ENCODE results near the gene HSPB7. TPM values are rescaled to one million over a fixed set of nuclear protein-coding genes. Genes with fewer than 3 reads are reported as not detected.
"Not testable (repeated sequence)": the region's sequence is repeated elsewhere in the genome, so short reads cannot be mapped to it uniquely, and the experiment has no call there.

HSPB7 gene
- total and polyA plus RNA-seq, 12 donors: 4,333 to 6,425 (median 4,947) TPM

DNA sequence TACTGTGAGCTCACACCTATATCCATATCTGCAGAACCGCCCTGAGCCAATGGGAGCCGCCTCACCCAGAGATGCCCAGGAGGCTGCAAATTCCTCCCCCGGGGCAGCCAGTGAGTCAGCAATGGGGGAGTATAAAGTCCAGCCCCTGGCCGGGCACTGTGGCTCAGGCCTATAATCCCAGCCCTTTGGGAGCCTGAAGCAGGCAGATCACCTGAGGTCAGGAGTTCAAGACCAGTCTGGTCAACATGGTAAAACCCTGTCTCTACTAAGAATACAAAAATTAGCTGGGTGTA lies 20.7 kb upstream of the HSPB7 start:
- 76 to 90% methylated on average over 4 of the region's 4 CpGs for WGBS, 2 donors
- Histone ChIP-seq H3K9me3 (no peaks in the 10 kb centered on the region), H3K4me3 (no peak overlapping the region), H3K4me1 (no peaks in the 10 kb centered on the region), H3K27ac (no peak overlapping the region), H3K27me3 (peaks cover 0 to 4% (median 0%) of the 10 kb centered on the region in 7 donors), H3K36me3 (no peaks in the 10 kb centered on the region)
- TF ChIP-seq, protein P1, sequence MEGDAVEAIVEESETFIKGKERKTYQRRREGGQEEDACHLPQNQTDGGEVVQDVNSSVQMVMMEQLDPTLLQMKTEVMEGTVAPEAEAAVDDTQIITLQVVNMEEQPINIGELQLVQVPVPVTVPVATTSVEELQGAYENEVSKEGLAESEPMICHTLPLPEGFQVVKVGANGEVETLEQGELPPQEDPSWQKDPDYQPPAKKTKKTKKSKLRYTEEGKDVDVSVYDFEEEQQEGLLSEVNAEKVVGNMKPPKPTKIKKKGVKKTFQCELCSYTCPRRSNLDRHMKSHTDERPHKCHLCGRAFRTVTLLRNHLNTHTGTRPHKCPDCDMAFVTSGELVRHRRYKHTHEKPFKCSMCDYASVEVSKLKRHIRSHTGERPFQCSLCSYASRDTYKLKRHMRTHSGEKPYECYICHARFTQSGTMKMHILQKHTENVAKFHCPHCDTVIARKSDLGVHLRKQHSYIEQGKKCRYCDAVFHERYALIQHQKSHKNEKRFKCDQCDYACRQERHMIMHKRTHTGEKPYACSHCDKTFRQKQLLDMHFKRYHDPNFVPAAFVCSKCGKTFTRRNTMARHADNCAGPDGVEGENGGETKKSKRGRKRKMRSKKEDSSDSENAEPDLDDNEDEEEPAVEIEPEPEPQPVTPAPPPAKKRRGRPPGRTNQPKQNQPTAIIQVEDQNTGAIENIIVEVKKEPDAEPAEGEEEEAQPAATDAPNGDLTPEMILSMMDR (IDR thresholded peaks at IDR 0.05): no peak
- intact Hi-C loops (cut with DNase I): no loop called here
- no peak for ATAC-seq
- no peak for DNase-seq

DNA sequence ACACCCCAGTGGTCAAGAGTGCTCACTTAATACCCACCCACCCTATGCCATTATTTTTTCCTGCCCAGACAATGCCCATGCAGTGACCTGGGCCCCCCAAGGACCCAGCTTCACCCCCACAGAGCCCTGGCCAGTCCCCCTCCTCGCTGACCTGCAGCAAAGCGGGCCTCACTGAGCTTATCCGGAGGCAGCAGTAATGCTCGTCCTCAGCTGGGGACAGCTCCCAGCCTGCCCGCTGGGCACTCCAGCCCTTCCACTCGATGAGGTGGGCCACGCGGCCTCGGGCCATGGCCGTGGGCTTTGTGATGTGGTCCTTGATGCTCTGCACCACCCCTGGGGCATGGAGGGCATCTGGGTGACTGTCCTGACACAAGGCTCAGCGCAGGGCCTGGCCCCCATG lies 18.6 kb upstream of the HSPB7 start:
- H3K9me3 ChIP-seq; DNase-seq; intact Hi-C loops (cut with DNase I); H3K36me3 ChIP-seq; H3K27me3 ChIP-seq; H3K27ac ChIP-seq; H3K4me3 ChIP-seq: not testable (repeated sequence)
- WGBS, 2 donors: 90 to 92% methylated on average over 10 of the region's 11 CpGs
- ATAC-seq: peak in 2 of 8 donors; percentile 2 to 4
- H3K4me1 ChIP-seq: peaks cover 0 to 11% (median 4%) of the 10 kb centered on the region in 9 donors

DNA sequence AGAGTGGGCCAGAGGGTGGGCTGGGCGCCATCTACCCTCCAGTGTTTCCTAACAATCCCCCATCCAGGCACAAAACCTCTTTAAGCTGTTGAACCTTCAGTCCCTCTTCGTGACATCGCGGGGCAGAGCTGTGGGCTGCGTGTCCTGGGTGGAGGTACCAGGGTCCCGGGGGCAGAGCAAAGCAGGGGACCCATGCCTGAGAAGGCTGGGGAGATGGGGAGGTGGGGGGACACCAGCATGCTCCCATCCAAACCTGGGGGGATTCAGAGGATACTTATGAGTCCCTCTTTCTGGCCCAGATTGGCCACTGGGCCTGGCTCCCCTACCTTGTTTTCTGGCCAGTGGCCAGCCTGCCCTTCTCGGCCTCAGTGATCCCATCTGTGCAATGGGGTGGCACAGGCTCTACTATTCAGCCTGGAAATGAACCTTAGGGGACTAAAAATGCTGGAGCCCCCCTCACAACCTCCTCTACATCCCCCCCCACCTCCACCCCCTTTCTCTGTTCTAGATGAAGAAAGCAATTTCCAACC lies 15.3 kb upstream of the HSPB7 start:
- not testable (repeated sequence) for H3K9me3 ChIP-seq, H3K36me3 ChIP-seq, DNase-seq, H3K27ac ChIP-seq, H3K4me3 ChIP-seq
- ATAC-seq: peak in 4 of 8 donors; percentile 2 to 11 (median 4)
- 61 to 66% methylated on average over 7 of the region's 7 CpGs for WGBS, 2 donors
- H3K27me3 ChIP-seq: peaks cover 0 to 19% (median 6%) of the 10 kb centered on the region in 7 donors
- intact Hi-C loops (cut with DNase I): loop anchor here in 7 of 10 donors (1.0 to 2.0 kb wide), 5 partner anchors 22 to 24 kb away; no protein-coding TSS in a partner anchor
- H3K4me1 ChIP-seq: peaks cover 0 to 11% (median 4%) of the 10 kb centered on the region in 9 donors

DNA sequence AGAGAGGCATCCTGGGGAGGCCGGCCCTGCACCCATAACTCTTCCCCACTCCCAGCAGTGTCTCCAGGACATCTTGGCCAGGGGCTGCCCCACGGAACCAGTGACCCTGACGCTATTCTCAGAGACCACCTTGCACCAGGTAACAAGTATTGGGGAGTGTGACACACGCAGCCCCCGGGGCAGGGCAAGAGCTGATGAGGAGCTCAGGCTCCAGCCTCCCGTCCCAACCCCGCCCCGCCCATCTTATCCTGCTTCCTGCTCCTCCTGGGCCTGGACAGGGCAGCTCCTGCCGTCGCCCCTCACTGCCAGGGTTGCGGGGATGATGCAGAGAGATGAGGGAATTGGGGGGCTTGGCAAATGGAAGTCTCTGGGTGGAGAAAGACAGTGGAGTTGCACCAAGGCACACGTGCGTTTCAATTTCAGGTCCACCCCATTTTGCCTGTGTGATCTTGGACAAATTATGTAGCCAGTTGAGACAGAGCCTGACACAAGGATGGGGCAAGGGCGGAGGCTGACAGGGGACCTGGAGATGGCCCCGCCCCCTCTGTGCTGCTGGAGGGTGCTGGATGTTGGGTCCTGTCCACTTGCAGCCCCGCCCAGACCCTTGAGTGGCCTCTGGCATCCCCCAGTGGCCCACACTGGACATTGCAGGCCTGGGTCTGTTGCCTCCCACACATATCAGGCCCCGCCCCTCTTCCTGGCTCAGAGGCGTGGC lies 14.7 kb upstream of the HSPB7 start:
- H3K27ac ChIP-seq: no peak overlapping the region
- peaks cover 0 to 11% (median 4%) of the 10 kb centered on the region in 9 donors for H3K4me1 ChIP-seq
- TF ChIP-seq, protein P1 (IDR thresholded peaks at IDR 0.05): peak; percentile 81 to 99 (median 95)
- H3K27me3 ChIP-seq: peaks cover 0 to 22% (median 6%) of the 10 kb centered on the region in 7 donors
- WGBS, 2 donors: 47 to 50% methylated on average over 18 of the region's 18 CpGs
- DNase-seq: peak; percentile 87
- H3K9me3 ChIP-seq: no peaks in the 10 kb centered on the region
- peak; percentile 84 to 97 (median 92) for ATAC-seq
- intact Hi-C loops (cut with DNase I): loop anchor here in 8 of 10 donors (1.0 to 2.0 kb wide), 5 partner anchors 22 to 25 kb away; no protein-coding TSS in a partner anchor
- no peak overlapping the region for H3K4me3 ChIP-seq
- H3K36me3 ChIP-seq: no peaks in the 10 kb centered on the region

DNA sequence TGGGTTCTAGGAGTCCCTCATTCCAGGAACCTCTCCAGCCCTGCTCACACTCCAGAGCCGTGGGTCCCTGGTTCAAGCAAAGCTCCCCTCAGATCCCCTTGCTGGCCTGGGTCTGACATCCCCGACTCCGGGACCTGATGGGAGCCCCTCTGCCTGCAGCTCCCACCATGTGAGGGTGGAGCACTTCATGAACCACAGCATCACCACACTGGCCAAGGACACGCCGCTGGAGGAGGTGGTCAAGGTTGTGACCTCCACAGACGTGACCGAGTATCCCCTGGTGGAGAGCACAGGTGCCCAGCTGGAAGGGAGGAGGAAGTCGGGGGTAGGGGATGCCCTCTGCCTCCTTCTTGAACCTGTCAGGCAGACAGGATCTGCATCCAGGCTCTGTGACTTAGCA lies 13.7 kb upstream of the HSPB7 start:
- H3K4me3 ChIP-seq: no peak overlapping the region
- DNase-seq: no peak

More for the DNA sequence above, 13.7 kb upstream of the HSPB7 start:
- Histone ChIP-seq H3K9me3 (no peaks in the 10 kb centered on the region), H3K36me3 (no peaks in the 10 kb centered on the region), H3K27ac (no peak overlapping the region), H3K4me1 (peaks cover 4 to 20% (median 11%) of the 10 kb centered on the region in 9 donors), H3K27me3 (peaks cover 0 to 30% (median 14%) of the 10 kb centered on the region in 7 donors)
- intact Hi-C loops (cut with DNase I): no loop called here
- no peak for ATAC-seq
- 84 to 86% methylated on average over 8 of the region's 8 CpGs for WGBS, 2 donors
- TF ChIP-seq, protein P1 (IDR thresholded peaks at IDR 0.05): no peak
